ENCODE results near the gene ZSWIM8.
"Not testable (repeated sequence)": the region's sequence is repeated elsewhere in the genome, so short reads cannot be mapped to it uniquely, and the experiment has no call there.

DNA sequence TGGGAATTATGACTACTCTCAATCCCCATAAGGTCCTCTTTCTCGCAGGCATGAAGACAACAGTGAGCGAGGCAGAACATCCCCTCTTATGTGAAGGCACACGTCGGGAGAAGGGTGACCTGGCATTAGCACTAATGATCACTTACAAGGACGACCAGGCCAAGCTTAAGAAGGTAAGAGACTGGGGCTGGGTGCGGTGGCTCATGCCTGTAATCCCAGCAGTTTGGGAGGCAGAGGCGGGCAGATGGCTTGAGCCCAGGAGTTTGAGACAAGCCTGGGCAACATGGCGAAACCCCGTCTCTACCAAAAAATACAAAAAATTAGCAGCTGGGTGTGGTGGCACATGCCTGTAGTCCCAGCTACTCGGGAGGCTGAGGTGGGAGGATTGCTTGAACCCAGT, 10.1 kb downstream of the ZSWIM8 start:
- TF ChIP-seq CTCF, POLR2A (IDR thresholded peaks at IDR 0.05): not testable (repeated sequence)
